Lung (tissue), 12 donors: ENCODE results near the gene STK38L. TPM values are rescaled to one million over a fixed set of nuclear protein-coding genes. Genes with fewer than 3 reads are reported as not detected.
A peak's percentile ranks its signal among the peaks of the same experiment; 100 is the strongest.

ENCODE experiments used
- ATAC-seq: fragments of 200-7000 bp; cut with Tn5 transposase; one replicate; pipeline ENCODE4 v1.9.1; 2020; ENCODE audit warnings: moderate number of reproducible peaks; ENCODE audit not compliant: insufficient read depth, low FRiP score
- DNase-seq, 3 donors: peaks; one replicate each; pipeline ENCODE4 v3.0.0-alpha.2; 2013 to 2017
- H3K27ac ChIP-seq, 2 donors: one replicate each; pipeline ENCODE4 v1.5.1; 2013; ENCODE audit warnings: mild to moderate bottlenecking in 2 of 2, moderate library complexity in 2 of 2, control low read depth in 1 of 2, inconsistent platforms in 1 of 2, low read depth in 1 of 2, low read length in 1 of 2
- H3K27me3 ChIP-seq, 3 donors: one replicate each; pipeline ENCODE4 v1.5.1; 2013; ENCODE audit warnings: low read length in 2 of 3; ENCODE audit not compliant: control insufficient read depth in 3 of 3, insufficient read depth in 3 of 3
- H3K36me3 ChIP-seq, 4 donors: one replicate each; pipeline ENCODE4 v1.5.1; 2013; ENCODE audit warnings: low read length in 4 of 4, mild to moderate bottlenecking in 1 of 4, moderate library complexity in 1 of 4; ENCODE audit not compliant: control insufficient read depth in 4 of 4, insufficient read depth in 4 of 4
- H3K4me1 ChIP-seq, 5 donors: one replicate each; pipeline ENCODE4 v1.5.1; 2013; ENCODE audit warnings: low read length in 5 of 5, mild to moderate bottlenecking in 2 of 5, moderate library complexity in 1 of 5; ENCODE audit not compliant: control insufficient read depth in 5 of 5, insufficient read depth in 5 of 5
- H3K4me3 ChIP-seq: one replicate; pipeline ENCODE4 v1.5.1; 2013; ENCODE audit warnings: mild to moderate bottlenecking, control low read depth, moderate library complexity
- H3K9ac ChIP-seq, 2 donors: one replicate each; pipeline ENCODE4 v1.5.1; 2013; ENCODE audit warnings: low read length in 2 of 2, control low read depth in 1 of 2; ENCODE audit not compliant: insufficient read depth in 1 of 2
- H3K9me3 ChIP-seq, 4 donors: one replicate each; pipeline ENCODE4 v1.5.1; 2013; ENCODE audit warnings: low read length in 3 of 4, mild to moderate bottlenecking in 1 of 4, moderate library complexity in 1 of 4; ENCODE audit not compliant: control insufficient read depth in 4 of 4, insufficient read depth in 3 of 4
- CTCF ChIP-seq: IDR thresholded peaks from 2 replicates; pipeline ENCODE4 v1.5.1; 2012; ENCODE audit warnings: mild to moderate bottlenecking; ENCODE audit errors: control extremely low read depth, extremely low read depth
- WGBS, 2 donors: extraction: QIAGEN DNeasy Blood & Tissue Kit; methylation state at CpG; one replicate each; pipeline ENCODE4 v1.1.7; 2013; 5-methylcytosine and 5-hydroxymethylcytosine counted together
- polyA plus RNA-seq, 2 donors: library from polyadenylated mRNA; stranded (reverse); fragments of 200-250 nt; gene quantifications; one replicate each; pipeline ENCODE4 v1.2.1, GENCODE V29; 2013
- total RNA-seq, 2 donors: library from RNA; depleted of rRNA in 1 of 2; stranded (reverse); fragments of >200 nt in 1 of 2; gene quantifications; one replicate each; pipeline ENCODE4 v1.2.1, GENCODE V29; 2014 to 2021
- donor health status: control.
- donor health status: control.
- donor health status: Bipolar disorder and iron deficiency.
- donor health status: healthy.
- donor health status: DM: yes; HTN: yes; CAD: no.

The STK38L gene
- total and polyA plus RNA-seq, 4 donors, result 6.5 to 41.5 (median 18.5) TPM

GRCh38 chr12:27244689-27245488 lies 803 bp downstream of the STK38L start:
- Histone ChIP-seq H3K4me1 (peaks cover 0 to 25% (median 5%) of the 10 kb centered on the region in 5 donors), H3K27ac (peak overlapping the region; percentile 92 to 95), H3K9ac (peak overlapping the region; percentile 90 to 94), H3K27me3 (no peaks in the 10 kb centered on the region), H3K36me3 (peaks cover 0 to 3% (median 0%) of the 10 kb centered on the region in 4 donors), H3K9me3 (no peaks in the 10 kb centered on the region), H3K4me3 (peak overlapping the region; percentile 77)
- no peak for TF ChIP-seq CTCF
- WGBS, 2 donors, result 11 to 13% methylated on average over 18 of the region's 18 CpGs
- peak; percentile 23 for ATAC-seq
- DNase-seq, result peak in 2 of 3 donors; percentile 41 to 79

GRCh38 chr12:27246141-27246540 lies 2.1 kb downstream of the STK38L start:
- Histone ChIP-seq H3K9me3 (no peaks in the 10 kb centered on the region), H3K36me3 (peaks cover 0 to 3% (median 0%) of the 10 kb centered on the region in 4 donors), H3K27me3 (no peaks in the 10 kb centered on the region), H3K4me3 (no peak overlapping the region), H3K4me1 (peaks cover 0 to 25% (median 5%) of the 10 kb centered on the region in 5 donors), H3K9ac (no peak overlapping the region), H3K27ac (no peak overlapping the region)
- ATAC-seq (no peak), DNase-seq (no peak)
- TF ChIP-seq CTCF, result no peak
- 82 to 88% methylated on average over 2 of the region's 2 CpGs for WGBS, 2 donors

DNA sequence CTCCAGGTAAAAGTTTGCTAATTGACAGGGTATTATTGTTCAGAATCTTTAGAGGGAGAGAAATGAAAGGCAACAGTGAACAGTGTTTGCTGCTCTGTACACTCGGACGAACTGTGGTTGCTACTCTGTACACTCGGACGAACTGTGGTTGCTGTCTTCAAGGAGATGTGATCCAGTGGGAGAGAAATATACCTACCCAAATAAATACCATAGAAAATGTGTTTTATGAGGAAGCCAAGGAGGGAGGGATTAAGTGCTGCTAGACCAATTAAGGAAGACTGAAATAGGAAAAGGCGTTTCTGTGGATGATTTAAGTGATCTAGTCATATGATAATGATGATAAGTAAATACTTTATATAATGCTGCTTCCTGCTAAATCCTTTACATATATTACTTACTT lies 2.7 kb downstream of the STK38L start:
- no peaks in the 10 kb centered on the region for H3K27me3 ChIP-seq
- peaks cover 0 to 3% (median 0%) of the 10 kb centered on the region in 4 donors for H3K36me3 ChIP-seq
- H3K9ac ChIP-seq, result no peak overlapping the region
- H3K9me3 ChIP-seq, result no peaks in the 10 kb centered on the region
- TF ChIP-seq CTCF, result no peak
- WGBS, 2 donors, result 81 to 88% methylated on average over 5 of the region's 5 CpGs
- no peak overlapping the region for H3K4me3 ChIP-seq
- H3K27ac ChIP-seq, result no peak overlapping the region
- no peak for ATAC-seq
- H3K4me1 ChIP-seq, result peaks cover 0 to 25% (median 5%) of the 10 kb centered on the region in 5 donors
- DNase-seq, result no peak
